Activated T-helper 1 cell treated with anti-CD3 and anti-CD28 coated beads, Interleukin-2, amount 50 U/mL, for 16 hours (primary cell): Measurements from ENCODE around the gene EPB41L4A.
"Not testable (repeated sequence)": the region's sequence is repeated elsewhere in the genome, so short reads cannot be mapped to it uniquely, and the experiment has no call there.

Source experiments
- DNase-seq, 2 donors: peaks; one replicate each; pipeline ENCODE4 v3.0.0-alpha.2; 2020; ENCODE audit warnings: low read depth in 1 of 2, low spot score in 1 of 2

EPB41L4A gene

GRCh38 chr5:112403069-112403468, 16.0 kb downstream of the EPB41L4A start:
- DNase-seq = no peak

- DNase-seq = no peak
Measured at GRCh38 chr5:112401924-112402323, 17.2 kb downstream of the EPB41L4A start.

GRCh38 chr5:112397690-112398089, 21.4 kb downstream of the EPB41L4A start:
- DNase-seq = no peak

- no peak for DNase-seq
Measured at GRCh38 chr5:112396430-112396829, 22.6 kb downstream of the EPB41L4A start.

GRCh38 chr5:112395299-112395698, 23.8 kb downstream of the EPB41L4A start:
- not testable (repeated sequence) for DNase-seq

GRCh38 chr5:112390327-112390726, 28.8 kb downstream of the EPB41L4A start:
- no peak for DNase-seq

GRCh38 chr5:112388739-112389138, 30.3 kb downstream of the EPB41L4A start:
- DNase-seq = no peak

GRCh38 chr5:112388074-112388473, 31.0 kb downstream of the EPB41L4A start:
- DNase-seq = no peak

GRCh38 chr5:112386766-112387165, 32.3 kb downstream of the EPB41L4A start:
- DNase-seq = no peak

- DNase-seq = no peak
Measured at GRCh38 chr5:112385969-112386368, 33.1 kb downstream of the EPB41L4A start.

GRCh38 chr5:112385566-112385965, 33.5 kb downstream of the EPB41L4A start:
- DNase-seq = no peak

- DNase-seq = no peak
Measured at GRCh38 chr5:112384523-112384922, 34.6 kb downstream of the EPB41L4A start.

- DNase-seq = no peak
Measured at GRCh38 chr5:112382886-112383285, 36.2 kb downstream of the EPB41L4A start.

GRCh38 chr5:112381521-112381920, 37.6 kb downstream of the EPB41L4A start:
- DNase-seq = no peak

GRCh38 chr5:112379542-112380325, 39.3 kb downstream of the EPB41L4A start:
- DNase-seq = no peak

GRCh38 chr5:112374818-112375217, 44.3 kb downstream of the EPB41L4A start:
- DNase-seq = no peak

- no peak for DNase-seq
Measured at GRCh38 chr5:112374356-112374755, 44.7 kb downstream of the EPB41L4A start.

- no peak for DNase-seq
Measured at GRCh38 chr5:112373885-112374284, 45.2 kb downstream of the EPB41L4A start.

- no peak for DNase-seq
Measured at GRCh38 chr5:112372543-112372942, 46.5 kb downstream of the EPB41L4A start.

- no peak for DNase-seq
Measured at GRCh38 chr5:112371067-112371466, 48.0 kb downstream of the EPB41L4A start.

- no peak for DNase-seq
Measured at GRCh38 chr5:112367400-112367799, 51.7 kb downstream of the EPB41L4A start.

GRCh38 chr5:112366987-112367386, 52.1 kb downstream of the EPB41L4A start:
- no peak for DNase-seq

- not testable (repeated sequence) for DNase-seq
Measured at GRCh38 chr5:112360740-112361139, 58.3 kb downstream of the EPB41L4A start.
